ENCODE measurements around the gene LYRM7. TPM values are rescaled to one million over a fixed set of nuclear protein-coding genes. Genes with fewer than 3 reads are reported as not detected.

LYRM7 gene
- total RNA-seq, 2 experiments from 2014 or later, result 8.3 to 11.9 TPM

DNA sequence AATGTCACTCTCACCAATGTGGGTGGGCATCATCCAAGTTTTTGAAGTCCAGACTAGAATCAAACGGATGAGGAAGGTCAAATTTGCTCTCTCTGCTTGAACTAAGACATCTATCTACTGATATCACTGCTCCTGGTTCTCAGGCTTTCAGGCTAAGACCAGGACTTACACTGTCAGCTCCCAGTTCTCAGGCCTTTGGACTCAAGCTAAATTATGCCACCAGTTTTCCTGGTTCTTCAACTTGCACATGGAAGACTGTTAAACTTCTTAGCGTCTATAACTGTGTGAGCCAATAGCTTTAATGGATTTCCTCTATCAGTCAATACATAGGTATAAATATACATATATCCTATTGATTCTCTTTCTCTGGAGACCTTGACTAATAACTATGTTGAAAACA is 35.3 kb downstream of the LYRM7 start:
- H3K36me3 ChIP-seq (ENCODE audit: insufficient read depth, low read length), result no peaks in the 10 kb centered on the region
- Mint-ChIP-seq H3K27ac (peak overlapping the region; percentile 96), H3K9me3 (peaks cover 2% of the 10 kb centered on the region), H3K36me3 (ENCODE audit: low read depth) (peaks cover 5% of the 10 kb centered on the region), H3K4me3 (no peak overlapping the region), H3K4me1 (ENCODE audit: low read depth) (peaks cover 39% of the 10 kb centered on the region), H3K27me3 (no peaks in the 10 kb centered on the region)
- no peaks in the 10 kb centered on the region for H3K9me3 ChIP-seq (ENCODE audit: control insufficient read depth in 1 of 2, insufficient read depth in 1 of 2, low read length in 2 of 2)
- TF ChIP-seq, protein P1, sequence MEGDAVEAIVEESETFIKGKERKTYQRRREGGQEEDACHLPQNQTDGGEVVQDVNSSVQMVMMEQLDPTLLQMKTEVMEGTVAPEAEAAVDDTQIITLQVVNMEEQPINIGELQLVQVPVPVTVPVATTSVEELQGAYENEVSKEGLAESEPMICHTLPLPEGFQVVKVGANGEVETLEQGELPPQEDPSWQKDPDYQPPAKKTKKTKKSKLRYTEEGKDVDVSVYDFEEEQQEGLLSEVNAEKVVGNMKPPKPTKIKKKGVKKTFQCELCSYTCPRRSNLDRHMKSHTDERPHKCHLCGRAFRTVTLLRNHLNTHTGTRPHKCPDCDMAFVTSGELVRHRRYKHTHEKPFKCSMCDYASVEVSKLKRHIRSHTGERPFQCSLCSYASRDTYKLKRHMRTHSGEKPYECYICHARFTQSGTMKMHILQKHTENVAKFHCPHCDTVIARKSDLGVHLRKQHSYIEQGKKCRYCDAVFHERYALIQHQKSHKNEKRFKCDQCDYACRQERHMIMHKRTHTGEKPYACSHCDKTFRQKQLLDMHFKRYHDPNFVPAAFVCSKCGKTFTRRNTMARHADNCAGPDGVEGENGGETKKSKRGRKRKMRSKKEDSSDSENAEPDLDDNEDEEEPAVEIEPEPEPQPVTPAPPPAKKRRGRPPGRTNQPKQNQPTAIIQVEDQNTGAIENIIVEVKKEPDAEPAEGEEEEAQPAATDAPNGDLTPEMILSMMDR (IDR thresholded peaks at IDR 0.05), result no peak
- DNase-seq, result no peak
- H3K27ac ChIP-seq (ENCODE audit: low read depth in 1 of 2, low read length in 2 of 2), result no peak overlapping the region
- intact Hi-C loops (cut with DNase I, micrococcal nuclease), result no loop called here
- ChIA-PET CTCF (no interaction called here), POLR2A (interaction anchor here (1.2 to 1.9 kb wide), 2 partner anchors 47 to 53 kb away, joined by 3 to 4 read pairs; no protein-coding TSS in a partner anchor)
- no peak for ATAC-seq (ENCODE audit: poor library complexity)
- peaks cover 20% of the 10 kb centered on the region for H3K4me1 ChIP-seq (ENCODE audit: insufficient read depth, low read length)
- no peaks in the 10 kb centered on the region for H3K27me3 ChIP-seq (ENCODE audit: control insufficient read depth in 1 of 2, insufficient read depth in 2 of 2, low read length in 2 of 2)
- no peak overlapping the region for H3K4me3 ChIP-seq (ENCODE audit: low read length)

DNA sequence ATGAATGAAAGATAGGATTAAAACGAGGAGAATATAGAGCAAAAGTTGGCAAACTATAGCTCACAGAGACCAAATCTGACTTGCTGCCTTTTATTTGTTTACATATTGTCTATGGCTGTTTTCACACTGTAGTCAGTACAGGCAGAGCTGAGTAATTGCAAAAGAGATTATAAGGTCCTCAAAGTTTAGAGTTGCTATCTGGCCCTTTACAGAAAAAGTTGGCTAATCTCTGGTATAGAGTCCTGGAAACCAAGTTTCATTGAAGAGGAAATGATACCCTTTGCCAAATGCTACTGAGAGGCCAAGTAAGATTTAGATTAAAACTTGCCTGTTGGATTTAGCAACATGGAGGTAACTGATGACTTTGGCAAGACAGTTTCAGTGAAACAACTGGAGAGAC is 36.0 kb downstream of the LYRM7 start:
- Mint-ChIP-seq H3K9me3 (peaks cover 2% of the 10 kb centered on the region), H3K27ac (peak overlapping the region; percentile 96), H3K4me3 (no peak overlapping the region), H3K27me3 (no peaks in the 10 kb centered on the region), H3K36me3 (ENCODE audit: low read depth) (peaks cover 5% of the 10 kb centered on the region), H3K4me1 (ENCODE audit: low read depth) (peaks cover 44% of the 10 kb centered on the region)
- intact Hi-C loops (cut with DNase I, micrococcal nuclease), result no loop called here
- Histone ChIP-seq H3K27ac (ENCODE audit: low read depth in 1 of 2, low read length in 2 of 2) (no peak overlapping the region), H3K9me3 (ENCODE audit: control insufficient read depth in 1 of 2, insufficient read depth in 1 of 2, low read length in 2 of 2) (no peaks in the 10 kb centered on the region), H3K4me3 (ENCODE audit: low read length) (no peak overlapping the region), H3K36me3 (ENCODE audit: insufficient read depth, low read length) (no peaks in the 10 kb centered on the region), H3K27me3 (ENCODE audit: control insufficient read depth in 1 of 2, insufficient read depth in 2 of 2, low read length in 2 of 2) (no peaks in the 10 kb centered on the region), H3K4me1 (ENCODE audit: insufficient read depth, low read length) (peaks cover 20% of the 10 kb centered on the region)
- ATAC-seq (ENCODE audit: poor library complexity) (no peak), DNase-seq (no peak)
- TF ChIP-seq, protein P1 (IDR thresholded peaks at IDR 0.05), result no peak
- POLR2A ChIA-PET, result interaction anchor here (1.2 to 1.9 kb wide), 2 partner anchors 46 to 52 kb away, joined by 3 to 4 read pairs; no protein-coding TSS in a partner anchor
- CTCF ChIA-PET, result no interaction called here

DNA sequence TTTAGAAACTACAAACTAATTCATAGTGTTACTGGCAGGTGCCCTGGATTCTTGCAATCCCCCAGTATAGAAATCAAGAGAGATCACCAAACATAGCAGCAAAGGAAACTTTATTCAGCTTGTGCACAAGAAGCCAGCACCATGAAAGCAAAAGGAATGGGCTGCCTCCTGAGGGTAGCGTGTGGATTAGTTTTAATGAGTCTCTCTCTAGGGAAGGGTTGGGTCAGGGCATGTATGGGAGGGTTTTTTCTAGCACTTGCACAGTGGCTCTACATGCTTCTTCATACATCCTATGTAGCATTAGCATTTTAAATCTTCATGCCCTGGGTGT is 38.4 kb downstream of the LYRM7 start:
- Histone ChIP-seq H3K27ac (ENCODE audit: low read depth in 1 of 2, low read length in 2 of 2) (peak overlapping the region; percentile 69 to 79), H3K9me3 (ENCODE audit: control insufficient read depth in 1 of 2, insufficient read depth in 1 of 2, low read length in 2 of 2) (no peaks in the 10 kb centered on the region), H3K27me3 (ENCODE audit: control insufficient read depth in 1 of 2, insufficient read depth in 2 of 2, low read length in 2 of 2) (no peaks in the 10 kb centered on the region), H3K36me3 (ENCODE audit: insufficient read depth, low read length) (no peaks in the 10 kb centered on the region), H3K4me1 (ENCODE audit: insufficient read depth, low read length) (peaks cover 22% of the 10 kb centered on the region), H3K4me3 (ENCODE audit: low read length) (peak overlapping the region; percentile 19)
- ChIA-PET POLR2A (interaction anchor here (0.7 to 4.3 kb wide), 21 partner anchors 12 to 205 kb away, joined by 3 to 54 read pairs (median 4); partner anchors contain the start of genes CDC42SE2 and HINT1), CTCF (interaction anchor here (0.9 to 1.1 kb wide), 3 partner anchors 9 to 176 kb away, joined by 3 to 5 read pairs (median 3); no protein-coding TSS in a partner anchor)
- H3K27me3 Mint-ChIP-seq, result no peaks in the 10 kb centered on the region
- DNase-seq, result no peak
- ATAC-seq (ENCODE audit: poor library complexity), result no peak
- H3K27ac Mint-ChIP-seq, result peak overlapping the region; percentile 96
- peak overlapping the region; percentile 77 for H3K4me3 Mint-ChIP-seq
- intact Hi-C loops (cut with DNase I, micrococcal nuclease), result loop anchor here in 1 of 2 experiments (1.0 to 2.0 kb wide), 4 partner anchors 39 to 173 kb away; partner anchors contain the start of gene LYRM7
- H3K4me1 Mint-ChIP-seq (ENCODE audit: low read depth), result peaks cover 57% of the 10 kb centered on the region
- TF ChIP-seq, protein P1 (IDR thresholded peaks at IDR 0.05), result no peak
- no peaks in the 10 kb centered on the region for H3K36me3 Mint-ChIP-seq (ENCODE audit: low read depth)
- H3K9me3 Mint-ChIP-seq, result peaks cover 2% of the 10 kb centered on the region
